ENCODE measurements around the gene PPP2R3A. TPM values are rescaled to one million over a fixed set of nuclear protein-coding genes. Genes with fewer than 3 reads are reported as not detected.

Gene PPP2R3A
- total RNA-seq, 1 experiment from 2014 or later, result 1.1 TPM

GRCh38 chr3:136069933-136070332 is 104.4 kb downstream of the PPP2R3A start:
- H3K27ac ChIP-seq (ENCODE audit: low read depth, low read length, poor library complexity, severe bottlenecking), result no peak overlapping the region
- H3K36me3 ChIP-seq (ENCODE audit: insufficient read depth, low read length, poor library complexity, severe bottlenecking), result no peaks in the 10 kb centered on the region
- DNase-seq (ENCODE audit: low spot score), result no peak
- no peak for TF ChIP-seq CTCF (conservative IDR thresholded peaks at IDR 0.05; ENCODE audit: low read depth, low read length)
- TF ChIP-seq EZH2 (IDR thresholded peaks at IDR 0.05; ENCODE audit: borderline replicate concordance, low read depth, low read length, poor library complexity, severe bottlenecking), result no peak
- BruUV-seq (replicated peaks), result no TSS peak
- no peak overlapping the region for H3K4me3 ChIP-seq (ENCODE audit: low read depth, low read length, poor library complexity, severe bottlenecking)
- intact Hi-C loops (cut with micrococcal nuclease; ENCODE audit: unreplicated experiment), result loop anchor here (10.0 kb wide), 2 partner anchors 275 to 1035 kb away; no protein-coding TSS in a partner anchor
- ChIA-PET POLR2A (ENCODE audit: low non-redundant PET) (no interaction called here), CTCF (no interaction called here)
- H3K4me1 ChIP-seq (ENCODE audit: insufficient read depth, low read length, poor library complexity, severe bottlenecking), result peaks cover 7% of the 10 kb centered on the region
- H3K9me3 ChIP-seq (ENCODE audit: low read depth, low read length, poor library complexity, severe bottlenecking), result no peaks in the 10 kb centered on the region
- no peaks in the 10 kb centered on the region for H3K27me3 ChIP-seq (replicated peaks; ENCODE audit: insufficient read depth, low read depth, low read length, poor library complexity)

GRCh38 chr3:136070334-136070733 is 104.8 kb downstream of the PPP2R3A start:
- Histone ChIP-seq H3K27ac (ENCODE audit: low read depth, low read length, poor library complexity, severe bottlenecking) (no peak overlapping the region), H3K36me3 (ENCODE audit: insufficient read depth, low read length, poor library complexity, severe bottlenecking) (no peaks in the 10 kb centered on the region), H3K4me1 (ENCODE audit: insufficient read depth, low read length, poor library complexity, severe bottlenecking) (peaks cover 7% of the 10 kb centered on the region), H3K4me3 (ENCODE audit: low read depth, low read length, poor library complexity, severe bottlenecking) (no peak overlapping the region), H3K27me3 (replicated peaks; ENCODE audit: insufficient read depth, low read depth, low read length, poor library complexity) (no peaks in the 10 kb centered on the region), H3K9me3 (ENCODE audit: low read depth, low read length, poor library complexity, severe bottlenecking) (no peaks in the 10 kb centered on the region)
- CTCF ChIA-PET, result interaction anchor here (1.7 kb wide), 1 partner anchor 682 kb away, joined by 8 read pairs; the partner anchor contains the start of gene STAG1
- POLR2A ChIA-PET (ENCODE audit: low non-redundant PET), result interaction anchor here (0.6 kb wide), 1 partner anchor 1596 kb away, joined by 3 read pairs; no protein-coding TSS in a partner anchor
- no TSS peak for BruUV-seq (replicated peaks)
- intact Hi-C loops (cut with micrococcal nuclease; ENCODE audit: unreplicated experiment), result loop anchor here (10.0 kb wide), 2 partner anchors 274 to 1034 kb away; no protein-coding TSS in a partner anchor
- TF ChIP-seq EZH2 (IDR thresholded peaks at IDR 0.05; ENCODE audit: borderline replicate concordance, low read depth, low read length, poor library complexity, severe bottlenecking), result no peak
- TF ChIP-seq CTCF (conservative IDR thresholded peaks at IDR 0.05; ENCODE audit: low read depth, low read length), result no peak
- DNase-seq (ENCODE audit: low spot score), result no peak

DNA sequence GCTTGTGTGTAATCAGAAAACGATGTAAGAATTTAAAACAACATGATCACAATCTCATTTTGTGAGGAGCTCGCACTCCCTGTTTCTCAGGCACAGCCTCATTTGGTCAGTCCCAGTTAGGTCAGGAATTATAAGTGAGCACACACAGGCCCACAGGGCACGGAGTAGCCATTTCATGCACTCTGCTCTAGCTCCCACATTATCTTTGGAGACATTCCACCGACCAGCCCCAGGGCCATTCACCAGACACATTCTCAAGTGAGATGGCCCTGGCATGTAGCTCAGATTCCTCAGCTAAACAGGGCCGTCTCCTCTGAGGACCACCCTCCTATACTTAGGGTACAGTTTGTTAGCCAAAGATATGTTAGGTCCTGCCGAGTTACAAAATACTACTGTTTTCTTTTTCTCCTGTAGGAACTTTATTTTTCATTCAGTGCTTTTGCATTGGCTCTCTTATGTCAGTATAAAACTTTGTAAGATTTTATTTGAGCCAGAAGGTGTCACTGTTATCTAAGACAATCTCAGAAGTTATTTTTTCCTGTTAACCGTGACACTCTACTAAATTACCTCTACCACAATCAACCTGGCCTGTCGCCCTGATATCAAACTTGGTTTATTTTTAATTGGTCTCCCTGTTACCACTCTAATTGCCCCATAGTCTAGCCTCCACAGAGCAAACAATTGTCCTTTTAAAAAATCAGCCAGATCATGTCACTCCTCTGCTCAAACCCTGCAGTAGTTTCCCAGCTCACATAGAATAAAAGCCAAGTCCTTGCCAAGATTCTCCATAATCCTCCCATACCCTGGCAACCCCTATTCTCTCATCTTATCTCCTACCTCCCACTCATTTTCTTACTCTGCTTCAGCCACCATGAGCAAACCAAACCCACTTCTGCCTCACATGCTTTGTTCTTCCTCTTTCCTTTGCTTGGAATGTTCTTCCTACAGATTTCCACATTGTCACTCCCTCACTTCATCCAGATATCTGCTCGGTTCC is 105.7 kb downstream of the PPP2R3A start:
- H3K9me3 ChIP-seq (ENCODE audit: low read depth, low read length, poor library complexity, severe bottlenecking), result no peaks in the 10 kb centered on the region
- no peak for TF ChIP-seq EZH2 (IDR thresholded peaks at IDR 0.05; ENCODE audit: borderline replicate concordance, low read depth, low read length, poor library complexity, severe bottlenecking)
- peak; percentile 57 for TF ChIP-seq CTCF (conservative IDR thresholded peaks at IDR 0.05; ENCODE audit: low read depth, low read length)
- intact Hi-C loops (cut with micrococcal nuclease; ENCODE audit: unreplicated experiment), result loop anchor here (10.0 kb wide), 2 partner anchors 274 to 1034 kb away; no protein-coding TSS in a partner anchor
- H3K27me3 ChIP-seq (replicated peaks; ENCODE audit: insufficient read depth, low read depth, low read length, poor library complexity), result no peaks in the 10 kb centered on the region
- BruUV-seq (replicated peaks), result no TSS peak
- peak; percentile 54 for DNase-seq (ENCODE audit: low spot score)
- H3K27ac ChIP-seq (ENCODE audit: low read depth, low read length, poor library complexity, severe bottlenecking), result no peak overlapping the region
- ChIA-PET POLR2A (ENCODE audit: low non-redundant PET) (interaction anchor here (0.5 to 0.6 kb wide), 2 partner anchors 201 to 1595 kb away, joined by 3 read pairs; no protein-coding TSS in a partner anchor), CTCF (interaction anchor here (1.5 to 1.7 kb wide), 2 partner anchors 682 to 961 kb away, joined by 3 to 8 read pairs; partner anchors contain the start of gene STAG1)
- H3K4me1 ChIP-seq (ENCODE audit: insufficient read depth, low read length, poor library complexity, severe bottlenecking), result peaks cover 7% of the 10 kb centered on the region
- no peak overlapping the region for H3K4me3 ChIP-seq (ENCODE audit: low read depth, low read length, poor library complexity, severe bottlenecking)
- no peaks in the 10 kb centered on the region for H3K36me3 ChIP-seq (ENCODE audit: insufficient read depth, low read length, poor library complexity, severe bottlenecking)

Measured in A673 (cell line).